ENCODE data around the gene ZNF362. TPM values are rescaled to one million over a fixed set of nuclear protein-coding genes. Genes with fewer than 3 reads are reported as not detected.

The ZNF362 gene
- total RNA-seq, 2 donors from 2014 or later = 27.4 to 41.5 TPM

DNA sequence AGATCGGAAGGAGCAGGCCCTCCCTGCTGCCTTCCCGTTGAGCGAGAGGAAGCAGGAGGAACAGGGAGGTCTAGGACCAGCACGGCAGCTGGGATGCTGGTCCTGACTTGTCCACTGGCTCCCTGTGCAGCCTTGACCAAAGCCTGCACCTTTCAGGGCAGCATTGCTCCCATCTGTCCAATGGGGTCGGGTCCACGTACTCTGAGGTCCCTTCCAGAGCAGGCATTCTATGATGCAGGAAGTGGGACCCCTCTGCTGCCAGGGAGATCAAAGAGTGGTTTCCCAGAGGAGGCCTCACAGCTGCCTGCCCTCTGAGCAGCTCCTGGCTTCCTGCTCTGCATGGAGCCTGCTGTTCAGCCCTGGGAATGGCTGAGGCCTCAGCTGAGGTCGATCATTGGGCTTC is 21.7 kb upstream of the ZNF362 start:
- H3K36me3 Mint-ChIP-seq (ENCODE audit: low read depth) = no peaks in the 10 kb centered on the region
- Histone ChIP-seq H3K36me3 (ENCODE audit: control insufficient read depth, insufficient read depth, low read length) (no peaks in the 10 kb centered on the region), H3K9me3 (ENCODE audit: control insufficient read depth, low read length) (no peaks in the 10 kb centered on the region), H3K4me1 (ENCODE audit: control insufficient read depth, insufficient read depth, low read length) (peaks cover 5% of the 10 kb centered on the region), H3K27ac (ENCODE audit: low read depth, low read length) (no peak overlapping the region), H3K9ac (ENCODE audit: extremely low read depth, low read length, poor library complexity, severe bottlenecking) (no peak overlapping the region), H3K4me3 (ENCODE audit: low read length) (no peak overlapping the region), H3K27me3 (ENCODE audit: control insufficient read depth, insufficient read depth, low read length, poor library complexity, severe bottlenecking) (no peaks in the 10 kb centered on the region)
- no peak overlapping the region for H3K4me3 Mint-ChIP-seq
- no peaks in the 10 kb centered on the region for H3K9me3 Mint-ChIP-seq
- peaks cover 6% of the 10 kb centered on the region for H3K27me3 Mint-ChIP-seq (ENCODE audit: insufficient read depth)
- no peak overlapping the region for H3K27ac Mint-ChIP-seq
- DNase-seq = peak; percentile 66
- H3K4me1 Mint-ChIP-seq = peaks cover 12% of the 10 kb centered on the region
- 67 to 80% methylated on average over 7 of the region's 7 CpGs for WGBS, 2 experiments (ENCODE audit: insufficient coverage in 1 of 2, insufficient read length in 1 of 2)
- no peak for TF ChIP-seq CTCF (conservative IDR thresholded peaks at IDR 0.05)

DNA sequence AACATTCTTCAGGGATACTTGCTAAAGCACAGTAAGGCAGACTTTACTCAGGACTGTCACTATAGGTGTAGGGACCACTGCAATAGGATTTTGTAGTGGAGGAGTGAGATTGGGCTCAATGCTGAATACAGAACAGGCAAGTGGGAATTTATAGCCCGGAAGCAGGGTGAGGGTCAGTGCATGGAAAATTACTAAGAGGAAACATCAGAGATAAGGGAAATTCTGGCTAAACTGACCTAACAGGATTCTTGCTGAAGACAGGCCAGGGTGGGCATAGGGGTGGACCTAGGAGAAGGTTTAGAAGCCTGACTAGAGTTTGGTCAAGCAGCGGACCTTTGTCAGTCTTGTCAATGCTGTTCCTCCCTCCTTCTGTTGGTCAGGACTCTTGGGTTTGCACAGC is 20.8 kb upstream of the ZNF362 start:
- Mint-ChIP-seq H3K4me3 (no peak overlapping the region), H3K36me3 (ENCODE audit: low read depth) (no peaks in the 10 kb centered on the region), H3K9me3 (no peaks in the 10 kb centered on the region), H3K27ac (no peak overlapping the region), H3K4me1 (peaks cover 11% of the 10 kb centered on the region), H3K27me3 (ENCODE audit: insufficient read depth) (peaks cover 10% of the 10 kb centered on the region)
- Histone ChIP-seq H3K9ac (ENCODE audit: extremely low read depth, low read length, poor library complexity, severe bottlenecking) (no peak overlapping the region), H3K9me3 (ENCODE audit: control insufficient read depth, low read length) (no peaks in the 10 kb centered on the region), H3K4me1 (ENCODE audit: control insufficient read depth, insufficient read depth, low read length) (peaks cover 5% of the 10 kb centered on the region), H3K27ac (ENCODE audit: low read depth, low read length) (no peak overlapping the region), H3K27me3 (ENCODE audit: control insufficient read depth, insufficient read depth, low read length, poor library complexity, severe bottlenecking) (no peaks in the 10 kb centered on the region), H3K36me3 (ENCODE audit: control insufficient read depth, insufficient read depth, low read length) (no peaks in the 10 kb centered on the region), H3K4me3 (ENCODE audit: low read length) (no peak overlapping the region)
- no peak for TF ChIP-seq CTCF (conservative IDR thresholded peaks at IDR 0.05)
- 88 to 96% methylated on average over 2 of the region's 2 CpGs for WGBS, 2 experiments (ENCODE audit: insufficient coverage in 1 of 2, insufficient read length in 1 of 2)
- DNase-seq = no peak

DNA sequence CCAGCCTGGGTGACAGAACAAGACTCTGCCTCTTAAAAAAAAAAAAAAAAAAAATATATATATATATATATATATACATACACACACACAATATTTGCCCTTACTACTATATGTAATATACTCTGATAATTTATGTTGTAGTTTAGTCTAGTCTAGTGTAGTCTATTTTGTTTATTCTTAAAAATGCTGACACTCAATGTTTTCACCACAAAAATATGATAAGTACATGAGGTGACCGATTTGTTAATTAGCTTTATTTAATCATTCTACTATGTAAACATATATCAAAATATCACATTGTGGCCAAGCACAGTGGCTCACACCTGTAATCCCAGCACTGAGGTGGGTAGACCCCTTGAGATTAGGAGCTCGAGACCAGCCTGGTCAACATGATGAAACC is 19.8 kb upstream of the ZNF362 start:
- Histone ChIP-seq H3K27me3 (ENCODE audit: control insufficient read depth, insufficient read depth, low read length, poor library complexity, severe bottlenecking) (no peaks in the 10 kb centered on the region), H3K27ac (ENCODE audit: low read depth, low read length) (no peak overlapping the region), H3K9me3 (ENCODE audit: control insufficient read depth, low read length) (no peaks in the 10 kb centered on the region), H3K36me3 (ENCODE audit: control insufficient read depth, insufficient read depth, low read length) (no peaks in the 10 kb centered on the region), H3K4me3 (ENCODE audit: low read length) (no peak overlapping the region), H3K4me1 (ENCODE audit: control insufficient read depth, insufficient read depth, low read length) (peaks cover 5% of the 10 kb centered on the region), H3K9ac (ENCODE audit: extremely low read depth, low read length, poor library complexity, severe bottlenecking) (no peak overlapping the region)
- Mint-ChIP-seq H3K4me1 (peaks cover 9% of the 10 kb centered on the region), H3K27ac (no peak overlapping the region), H3K36me3 (ENCODE audit: low read depth) (no peaks in the 10 kb centered on the region), H3K27me3 (ENCODE audit: insufficient read depth) (peaks cover 18% of the 10 kb centered on the region), H3K9me3 (no peaks in the 10 kb centered on the region), H3K4me3 (no peak overlapping the region)
- no peak for DNase-seq
- 91% methylated on average over 1 of the region's 2 CpGs; no CpG with 5 or more reads in 1 of the 2 experiments for WGBS, 2 experiments (ENCODE audit: insufficient coverage in 1 of 2, insufficient read length in 1 of 2)
- TF ChIP-seq CTCF (conservative IDR thresholded peaks at IDR 0.05) = no peak
